HCT116 (cell line): ENCODE data around the gene VRK1.
"Not testable (repeated sequence)": the region's sequence is repeated elsewhere in the genome, so short reads cannot be mapped to it uniquely, and the experiment has no call there.

Experiments used
- CBX3 ChIP-seq: IDR thresholded peaks from 2 replicates; pipeline ENCODE4 v1.6.1; 2012; ENCODE audit warnings: low read depth
- CTCF ChIP-seq, 3 experiments: fragments of 200-600 bp in 1 of 3; sonication (generic) in 1 of 3; IDR thresholded peaks in 2 of 3; conservative IDR thresholded peaks in 1 of 3; 2 replicates each; pipeline ENCODE4 v1.5.1; 2012 to 2017; ENCODE audit warnings: low read depth in 2 of 3, low read length in 2 of 3, antibody characterized with exemption in 1 of 3, borderline replicate concordance in 1 of 3, control low read depth in 1 of 3, mild to moderate bottlenecking in 1 of 3, mixed read lengths in 1 of 3, mixed run types in 1 of 3, moderate library complexity in 1 of 3; ENCODE audit not compliant: insufficient read depth in 1 of 3
- EZH2 ChIP-seq: fragments of 200-600 bp; sonication (generic); IDR thresholded peaks from 2 replicates; pipeline ENCODE4 v1.6.1; 2017; ENCODE audit warnings: antibody characterized with exemption, mixed run types
- FOSL1 ChIP-seq: IDR thresholded peaks from 2 replicates; pipeline ENCODE4 v1.6.1; 2012; ENCODE audit warnings: low read depth
- MAX ChIP-seq: IDR thresholded peaks from 2 replicates; pipeline ENCODE4 v1.6.1; 2012
- POLR2AphosphoS5 ChIP-seq: IDR thresholded peaks from 2 replicates; pipeline ENCODE4 v1.6.1; 2011; ENCODE audit warnings: mild to moderate bottlenecking, low read depth, low read length, moderate library complexity
- ZNF274 ChIP-seq: fragments of 200-500 bp; sonication (Bioruptor generic); IDR thresholded peaks from 2 replicates; pipeline ENCODE4 v1.6.1; 2014; ENCODE audit warnings: mild to moderate bottlenecking, low read depth, low read length, inconsistent platforms

GRCh38 chr14:96883974-96884373 is 86.8 kb downstream of the VRK1 start:
- not testable (repeated sequence) for TF ChIP-seq EZH2; CBX3; CTCF (IDR thresholded peaks at IDR 0.05 in 2 of 3, conservative IDR thresholded peaks at IDR 0.05 in 1 of 3; ENCODE audit: borderline replicate concordance in 1 of 3, insufficient read depth in 1 of 3, low read depth in 2 of 3, low read length in 2 of 3); ZNF274; POLR2AphosphoS5; MAX; FOSL1
